NOMO-1 treated with DMSO at 0.1 percent for 48 hours (cell line): ENCODE measurements around the gene GUCY2C.

Experiments used
- DNase-seq: peaks from one replicate; lab custom pipeline; 2025; ENCODE audit not compliant: unreplicated experiment; lab: John Stamatoyannopoulos, UW

Gene GUCY2C

GRCh38 chr12:14629832-14630710 lies 66.3 kb downstream of the GUCY2C start:
- DNase-seq = peak; percentile 66

- DNase-seq = no peak
Measured at GRCh38 chr12:14628771-14629170, 67.6 kb downstream of the GUCY2C start.

DNA sequence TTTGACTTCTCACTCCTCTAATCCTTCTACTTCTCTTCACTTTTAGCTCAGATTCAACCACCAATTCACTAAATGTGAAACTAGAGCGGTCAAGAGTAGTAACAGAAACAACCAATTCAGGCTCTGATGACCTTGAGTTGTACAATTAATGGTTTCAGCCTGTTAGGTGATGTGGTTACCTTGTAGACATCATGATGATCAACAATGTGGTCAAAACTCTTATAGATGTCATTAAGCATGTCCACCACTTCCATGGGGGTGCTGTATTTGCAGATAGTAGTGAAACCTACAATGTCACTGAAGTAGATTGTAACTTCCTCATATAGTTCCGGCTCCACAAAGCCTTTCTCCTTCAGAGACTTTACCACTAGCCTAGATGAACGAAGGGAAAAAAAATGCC lies 74.6 kb downstream of the GUCY2C start:
- peak; percentile 87 for DNase-seq

GRCh38 chr12:14619741-14620501 lies 76.5 kb downstream of the GUCY2C start:
- no peak for DNase-seq

DNA sequence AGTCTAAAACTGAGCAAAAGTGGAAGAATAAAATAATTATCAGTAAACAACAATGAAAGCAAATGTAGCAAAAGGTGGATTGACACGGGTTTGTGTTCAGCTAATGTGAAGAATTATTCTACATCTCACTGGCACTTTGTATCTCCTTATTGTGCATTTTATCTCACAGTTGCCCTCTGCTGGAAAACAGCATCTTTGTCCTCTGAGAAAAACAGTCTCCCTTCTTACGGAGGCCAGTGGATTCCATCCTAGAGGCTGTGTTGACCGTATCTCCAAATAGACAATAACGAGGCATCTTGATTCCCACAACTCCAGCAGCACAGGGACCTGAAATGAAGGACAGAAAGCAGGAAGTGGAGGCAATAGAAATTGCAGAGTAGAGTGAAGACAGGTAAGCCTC lies 77.4 kb downstream of the GUCY2C start:
- peak; percentile 6 for DNase-seq

GRCh38 chr12:14614704-14615121 lies 81.7 kb downstream of the GUCY2C start:
- DNase-seq = peak; percentile 99

DNA sequence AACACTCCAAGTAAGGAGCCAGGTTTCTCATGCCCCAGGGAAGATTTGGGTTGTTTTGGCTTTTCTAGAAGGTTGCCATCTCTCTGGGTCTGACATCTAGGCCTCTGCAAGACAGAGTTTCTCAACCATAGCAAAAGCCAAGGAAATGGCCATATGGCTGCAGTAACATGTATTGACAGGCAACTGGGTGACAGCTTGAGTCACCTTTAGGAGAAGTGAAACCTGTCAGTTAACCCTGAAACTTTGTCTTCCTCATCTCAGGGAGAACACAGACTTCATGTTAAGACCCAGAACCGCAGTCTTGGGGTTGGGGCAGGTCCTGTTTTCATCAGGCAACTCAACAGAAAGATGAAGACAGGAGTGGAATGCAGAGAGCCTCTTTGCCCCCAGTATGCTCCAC lies 82.7 kb downstream of the GUCY2C start:
- DNase-seq = peak; percentile 94

- no peak for DNase-seq
Measured at GRCh38 chr12:14612898-14613445, 83.4 kb downstream of the GUCY2C start.

- DNase-seq = no peak
Measured at GRCh38 chr12:14612250-14612649, 84.1 kb downstream of the GUCY2C start.

GRCh38 chr12:14611640-14612203 lies 84.7 kb downstream of the GUCY2C start:
- DNase-seq = no peak

DNA sequence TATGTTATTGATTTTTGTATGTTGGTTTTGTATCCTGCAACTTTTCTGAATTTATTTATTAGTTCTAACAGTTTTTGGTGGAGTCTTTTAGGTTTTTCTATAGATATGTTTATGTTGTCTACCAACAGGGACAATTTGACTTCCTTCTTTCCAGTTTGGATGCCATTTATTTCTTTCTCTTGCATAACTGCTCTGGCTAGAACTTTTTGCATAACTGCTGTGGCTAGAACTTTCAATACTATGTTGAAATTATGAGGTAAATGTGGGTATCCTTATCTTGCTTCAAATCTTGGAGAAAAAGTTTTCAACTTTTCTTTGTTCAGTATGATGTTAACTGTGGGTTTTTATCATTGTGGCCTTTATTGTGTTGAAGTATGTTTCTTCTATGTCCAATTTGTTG lies 88.8 kb downstream of the GUCY2C start:
- peak; percentile 92 for DNase-seq

DNA sequence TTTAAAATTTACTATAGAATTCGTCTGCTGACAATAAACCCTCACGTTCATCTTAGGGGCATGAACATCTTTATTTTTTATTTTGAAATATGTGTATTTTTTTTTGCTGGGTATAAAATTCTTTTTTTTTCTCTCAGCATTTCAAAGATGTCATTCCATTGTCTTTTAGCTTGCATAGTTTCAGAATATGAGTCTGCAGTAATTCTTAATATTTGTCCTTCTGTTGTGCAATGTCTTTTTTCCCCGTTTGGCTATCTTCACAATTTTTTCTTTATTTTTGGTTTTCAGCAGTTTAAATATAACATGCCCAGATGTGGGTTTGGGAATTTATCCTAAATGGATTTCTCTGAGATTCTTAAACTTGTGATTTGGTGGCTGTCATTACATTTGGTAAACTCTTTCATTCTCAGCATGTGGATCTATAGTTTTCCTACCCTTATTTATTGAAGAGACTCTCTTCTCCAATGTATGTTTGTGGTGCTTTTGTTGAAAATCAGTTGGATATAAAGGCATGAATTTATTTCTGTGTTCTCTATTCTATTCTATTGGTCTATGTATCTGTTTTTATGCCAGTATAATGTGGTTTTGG lies 90.9 kb downstream of the GUCY2C start:
- DNase-seq = peak; percentile 60

DNA sequence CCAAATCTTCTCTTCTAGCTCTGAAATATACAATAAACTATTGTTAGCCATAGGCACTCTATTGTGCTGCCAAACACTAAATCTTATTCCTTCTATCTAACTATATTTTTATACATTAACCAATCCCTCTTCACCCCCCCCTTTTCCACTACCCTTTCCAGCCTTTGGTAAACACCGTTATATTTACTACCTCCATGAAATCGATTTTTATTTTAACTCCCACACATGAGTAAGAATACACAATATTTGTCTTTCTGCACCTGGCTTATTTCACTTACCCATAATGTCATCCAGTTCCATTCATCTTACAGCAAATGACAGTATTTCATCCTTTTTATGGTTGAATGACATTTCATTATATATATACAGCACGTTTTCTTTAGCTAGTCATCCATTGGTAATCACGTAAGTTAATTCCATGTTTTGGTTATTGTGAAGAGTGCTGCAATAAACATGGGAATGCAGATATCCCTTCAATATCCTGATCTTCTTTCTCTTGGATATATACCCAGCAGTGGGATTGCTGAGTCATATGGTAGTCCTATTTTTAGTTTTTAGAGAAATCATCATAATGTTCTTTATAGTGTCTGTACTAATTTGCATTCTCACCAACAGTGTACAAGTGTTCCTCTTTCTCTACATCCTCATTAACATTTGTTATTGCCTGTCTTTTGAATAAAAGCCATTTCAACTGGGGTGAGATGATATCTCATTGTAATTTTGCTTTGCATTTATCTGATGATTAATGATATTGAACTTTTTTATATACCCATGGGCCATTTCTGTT lies 94.5 kb downstream of the GUCY2C start:
- DNase-seq = no peak

GRCh38 chr12:14597480-14597879 lies 98.9 kb downstream of the GUCY2C start:
- DNase-seq = no peak

DNA sequence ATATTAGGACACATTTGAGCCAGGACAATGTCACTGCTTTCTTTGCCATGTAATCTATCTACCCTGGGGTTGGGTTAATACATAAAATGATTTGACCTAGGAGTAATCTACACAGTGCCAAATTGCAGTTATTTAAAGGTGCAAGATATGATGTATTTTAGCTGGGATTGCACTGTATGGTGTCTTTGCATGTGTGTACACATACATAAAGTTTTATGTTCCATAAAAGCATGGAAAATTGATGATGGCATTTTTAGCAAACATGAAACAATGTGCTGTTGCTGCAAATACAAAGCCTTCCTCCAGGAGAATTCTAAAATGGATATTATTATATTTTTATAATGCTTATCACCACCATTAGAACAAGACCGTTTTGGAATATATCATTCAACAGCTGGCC lies 104.7 kb downstream of the GUCY2C start:
- DNase-seq = no peak

- DNase-seq = no peak
Measured at GRCh38 chr12:14589169-14590004, 107.0 kb downstream of the GUCY2C start.

GRCh38 chr12:14588571-14588970 lies 107.8 kb downstream of the GUCY2C start:
- DNase-seq = no peak

- DNase-seq = no peak
Measured at GRCh38 chr12:14578646-14579045, 117.8 kb downstream of the GUCY2C start.

GRCh38 chr12:14577344-14577743 lies 119.1 kb downstream of the GUCY2C start:
- DNase-seq = peak; percentile 97
